CD4-positive, alpha-beta T cell (primary cell): ENCODE results near the gene SEPTIN2. TPM values are rescaled to one million over a fixed set of nuclear protein-coding genes. Genes with fewer than 3 reads are reported as not detected.
A peak's percentile ranks its signal among the peaks of the same experiment; 100 is the strongest.

ENCODE experiments used
- ATAC-seq: fragments of 200-7000 bp; cut with Tn5 transposase; one replicate; pipeline ENCODE4 v1.10.0; 2022; ENCODE audit warnings: mild to moderate bottlenecking; ENCODE audit not compliant: poor library complexity
- CTCF ChIA-PET: fragments of 350-600 bp; sonication (Branson Sonifier 250); formaldehyde crosslinking; loops from one replicate; lab custom pipeline; 2021; ENCODE audit warnings: antibody characterized with exemption, inconsistent platforms; lab: Charles Lee
- POLR2A ChIA-PET: fragments of 350-600 bp; sonication (Branson Sonifier 250); formaldehyde crosslinking; loops from one replicate; lab custom pipeline; 2021; ENCODE audit warnings: antibody characterized with exemption, inconsistent platforms; lab: Charles Lee
- DNase-seq, 14 experiments: peaks; one replicate each; pipeline ENCODE4 v3.0.0-alpha.2; 2013 to 2020; ENCODE audit warnings: mixed read lengths in 2 of 14
- H3K27ac ChIP-seq, 2 donors: one replicate each; pipeline versions ENCODE4 v1.5.1 to v1.7.0; 2013; ENCODE audit warnings: low read length in 2 of 2, low read depth in 1 of 2, mild to moderate bottlenecking in 1 of 2
- H3K27me3 ChIP-seq, 2 experiments: 1 replicate in 1 of 2; 2 replicates in 1 of 2; pipeline versions ENCODE4 v1.6.1 to v1.7.0; 2013; ENCODE audit warnings: low read length in 2 of 2, control low read depth in 1 of 2, mild to moderate bottlenecking in 1 of 2, moderate library complexity in 1 of 2; ENCODE audit not compliant: insufficient read depth in 2 of 2, control insufficient read depth in 1 of 2
- H3K36me3 ChIP-seq: one replicate; pipeline ENCODE4 v1.6.1; 2013; ENCODE audit warnings: low read length, control low read depth; ENCODE audit not compliant: insufficient read depth
- H3K4me1 ChIP-seq: one replicate; pipeline ENCODE4 v1.6.1; 2013; ENCODE audit warnings: low read length, control low read depth; ENCODE audit not compliant: insufficient read depth
- H3K4me3 ChIP-seq: one replicate; pipeline ENCODE4 v1.5.1; 2013; ENCODE audit warnings: mild to moderate bottlenecking, low read length, moderate library complexity
- H3K9me3 ChIP-seq, 2 experiments: 1 replicate in 1 of 2; 2 replicates in 1 of 2; pipeline versions ENCODE4 v1.6.1 to v1.7.0; 2013; ENCODE audit warnings: low read length in 2 of 2, mild to moderate bottlenecking in 2 of 2, control low read depth in 1 of 2, moderate library complexity in 1 of 2; ENCODE audit not compliant: control insufficient read depth in 1 of 2, insufficient read depth in 1 of 2
- H3K27ac Mint-ChIP-seq: one replicate; pipeline ENCODE4 v1.8.0; 2020; ENCODE audit warnings: mixed read lengths
- H3K27me3 Mint-ChIP-seq: one replicate; pipeline ENCODE4 v1.8.0; 2021; ENCODE audit warnings: mixed read lengths
- H3K36me3 Mint-ChIP-seq: one replicate; pipeline ENCODE4 v1.8.0; 2021; ENCODE audit warnings: low read depth, mixed read lengths
- H3K4me1 Mint-ChIP-seq: one replicate; pipeline ENCODE4 v1.8.0; 2021; ENCODE audit warnings: low read depth, mixed read lengths
- H3K4me3 Mint-ChIP-seq: one replicate; pipeline ENCODE4 v1.8.0; 2020; ENCODE audit warnings: mild to moderate bottlenecking, mixed read lengths
- H3K9me3 Mint-ChIP-seq: one replicate; pipeline ENCODE4 v1.8.0; 2020; ENCODE audit warnings: mixed read lengths
- intact Hi-C, 2 experiments: fragments of 100-400 bp; cut with DNase I in 1 of 2; cut with micrococcal nuclease in 1 of 2; formaldehyde crosslinking; loops; one replicate each; pipeline versions ENCODE4 v1.15.1 to v1.9.0; 2023 to 2025; cut with DNase I, micrococcal nuclease
- total RNA-seq, 174 experiments: library from RNA in 2 of 174; stranded (reverse) in 2 of 174; gene quantifications; one replicate each; pipeline ENCODE4 v1.2.3 and lab custom pipeline; 2021 to 2026
- TF ChIP-seq, protein P1 (sequence below): fragments of 200-600 bp; IDR thresholded peaks from one replicate; pipeline ENCODE4 v1.8.0; 2022; ENCODE audit warnings: antibody characterized with exemption, mild to moderate bottlenecking

Gene SEPTIN2
- total RNA-seq, 2 experiments from 2014 or later: 189 to 196 TPM

DNA sequence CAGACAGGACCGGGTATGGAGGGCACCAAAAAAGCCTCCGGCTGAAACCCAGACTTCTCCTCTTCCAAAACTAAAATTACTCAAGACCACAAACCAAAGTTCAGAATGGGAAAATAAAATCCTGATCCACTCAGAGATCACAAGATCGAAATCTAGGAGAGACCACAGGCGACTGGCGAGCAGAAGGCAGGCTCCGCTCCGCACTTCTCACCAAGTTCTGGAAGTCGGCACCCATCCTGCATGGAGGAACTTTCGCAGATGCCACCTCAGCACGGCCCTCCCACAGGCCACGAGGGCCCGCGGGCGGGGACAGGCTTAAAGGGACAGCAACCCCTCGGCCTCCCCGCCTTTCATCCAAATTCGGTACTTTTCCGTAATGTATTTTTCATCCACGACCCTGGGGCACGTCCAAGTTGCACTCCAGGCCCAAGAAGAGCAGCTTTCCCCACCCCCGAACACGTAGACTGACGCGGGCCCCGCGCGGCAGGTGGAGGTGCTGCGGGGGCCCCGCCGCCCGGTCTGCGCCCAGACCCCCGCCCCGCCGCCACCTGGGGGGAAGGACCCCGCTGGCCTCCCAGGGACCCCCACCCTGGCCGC, 43.9 kb upstream of the SEPTIN2 start:
- DNase-seq (peak; percentile 26 to 78 (median 51)), ATAC-seq (peak; percentile 73)
- H3K4me1 Mint-ChIP-seq: peaks cover 60% of the 10 kb centered on the region
- POLR2A ChIA-PET: interaction anchor here (0.9 to 2.2 kb wide), 2 partner anchors 44 to 170 kb away, joined by 3 to 14 read pairs; partner anchors contain the start of genes HDLBP, MTERF4 and SEPTIN2
- H3K4me1 ChIP-seq: peaks cover 36% of the 10 kb centered on the region
- peak overlapping the region; percentile 72 for H3K4me3 ChIP-seq
- CTCF ChIA-PET: no interaction called here
- H3K36me3 ChIP-seq: peaks cover 17% of the 10 kb centered on the region
- H3K9me3 Mint-ChIP-seq: peaks cover 6% of the 10 kb centered on the region
- H3K27me3 ChIP-seq: no peaks in the 10 kb centered on the region
- no peak overlapping the region for H3K27ac ChIP-seq
- peaks cover 44% of the 10 kb centered on the region for H3K36me3 Mint-ChIP-seq
- H3K27ac Mint-ChIP-seq: peak overlapping the region; percentile 84
- no peaks in the 10 kb centered on the region for H3K27me3 Mint-ChIP-seq
- H3K9me3 ChIP-seq: no peaks in the 10 kb centered on the region
- H3K4me3 Mint-ChIP-seq: peak overlapping the region; percentile 96
- TF ChIP-seq, protein P1, sequence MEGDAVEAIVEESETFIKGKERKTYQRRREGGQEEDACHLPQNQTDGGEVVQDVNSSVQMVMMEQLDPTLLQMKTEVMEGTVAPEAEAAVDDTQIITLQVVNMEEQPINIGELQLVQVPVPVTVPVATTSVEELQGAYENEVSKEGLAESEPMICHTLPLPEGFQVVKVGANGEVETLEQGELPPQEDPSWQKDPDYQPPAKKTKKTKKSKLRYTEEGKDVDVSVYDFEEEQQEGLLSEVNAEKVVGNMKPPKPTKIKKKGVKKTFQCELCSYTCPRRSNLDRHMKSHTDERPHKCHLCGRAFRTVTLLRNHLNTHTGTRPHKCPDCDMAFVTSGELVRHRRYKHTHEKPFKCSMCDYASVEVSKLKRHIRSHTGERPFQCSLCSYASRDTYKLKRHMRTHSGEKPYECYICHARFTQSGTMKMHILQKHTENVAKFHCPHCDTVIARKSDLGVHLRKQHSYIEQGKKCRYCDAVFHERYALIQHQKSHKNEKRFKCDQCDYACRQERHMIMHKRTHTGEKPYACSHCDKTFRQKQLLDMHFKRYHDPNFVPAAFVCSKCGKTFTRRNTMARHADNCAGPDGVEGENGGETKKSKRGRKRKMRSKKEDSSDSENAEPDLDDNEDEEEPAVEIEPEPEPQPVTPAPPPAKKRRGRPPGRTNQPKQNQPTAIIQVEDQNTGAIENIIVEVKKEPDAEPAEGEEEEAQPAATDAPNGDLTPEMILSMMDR: no peak
- intact Hi-C loops: loop anchor here (2.0 to 5.0 kb wide), 3 partner anchors 29 to 43 kb away; partner anchors contain the start of genes HDLBP (in 1 of the 2) and SEPTIN2 (in 1 of the 2)

GRCh38 chr2:241272303-241273209, 43.2 kb upstream of the SEPTIN2 start:
- peak overlapping the region; percentile 84 for H3K4me3 Mint-ChIP-seq
- peaks cover 6% of the 10 kb centered on the region for H3K9me3 Mint-ChIP-seq
- H3K27me3 Mint-ChIP-seq: no peaks in the 10 kb centered on the region
- TF ChIP-seq, protein P1: no peak
- H3K27me3 ChIP-seq: no peaks in the 10 kb centered on the region
- DNase-seq: peak; percentile 2 to 70 (median 31)
- peaks cover 57% of the 10 kb centered on the region for H3K4me1 Mint-ChIP-seq
- H3K27ac Mint-ChIP-seq: peak overlapping the region; percentile 84
- H3K4me1 ChIP-seq: peaks cover 36% of the 10 kb centered on the region
- H3K9me3 ChIP-seq: no peaks in the 10 kb centered on the region
- ChIA-PET POLR2A (interaction anchor here (0.9 to 2.2 kb wide), 2 partner anchors 43 to 171 kb away, joined by 3 to 14 read pairs; partner anchors contain the start of genes HDLBP, MTERF4 and SEPTIN2), CTCF (no interaction called here)
- H3K4me3 ChIP-seq: peak overlapping the region; percentile 72
- ATAC-seq: peak; percentile 50
- no peak overlapping the region for H3K27ac ChIP-seq
- intact Hi-C loops: loop anchor here (2.0 to 5.0 kb wide), 3 partner anchors 28 to 42 kb away; partner anchors contain the start of genes HDLBP (in 1 of the 2) and SEPTIN2 (in 1 of the 2)
- peaks cover 10% of the 10 kb centered on the region for H3K36me3 ChIP-seq
- H3K36me3 Mint-ChIP-seq: peaks cover 37% of the 10 kb centered on the region

DNA sequence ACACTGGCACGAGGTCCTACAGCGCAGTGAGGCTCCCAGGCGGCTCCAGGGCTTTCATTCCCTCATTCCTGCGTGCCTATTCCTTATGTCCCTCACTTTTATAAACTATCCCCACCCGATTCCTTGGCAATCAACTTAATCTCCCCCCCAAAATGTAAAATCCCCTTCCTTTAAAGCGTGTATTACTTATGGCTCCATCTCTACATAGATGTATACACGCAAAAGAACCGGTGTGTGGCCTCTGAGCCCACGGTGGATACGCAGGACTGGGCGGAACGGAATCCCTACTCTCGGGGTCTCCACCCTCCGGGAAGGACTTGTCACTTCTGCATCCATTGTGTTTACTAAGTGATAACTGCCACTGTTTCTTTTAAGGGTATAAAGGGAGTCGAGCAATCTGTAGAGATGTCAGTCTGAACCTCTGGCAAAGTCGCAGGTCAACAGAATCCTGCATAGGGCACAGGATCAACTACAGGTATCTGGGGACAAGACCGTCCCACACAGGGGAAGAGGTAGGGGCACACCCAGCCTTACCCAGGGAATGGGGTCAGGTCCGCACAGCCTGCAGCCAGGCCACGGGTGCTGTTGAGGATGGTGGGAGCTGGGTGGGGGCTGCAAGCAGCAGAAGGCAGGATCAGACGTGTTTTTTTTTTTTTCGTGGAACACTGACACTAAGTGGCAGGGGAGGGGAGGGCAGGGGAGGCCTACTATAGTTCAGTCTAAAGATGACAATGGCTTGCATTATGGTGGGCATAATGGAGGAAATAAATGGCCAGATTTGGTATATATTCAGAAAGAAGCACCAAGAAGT, 42.3 kb upstream of the SEPTIN2 start:
- H3K27ac Mint-ChIP-seq: peak overlapping the region; percentile 29
- DNase-seq (peak in 2 of 14 experiments; percentile 13 to 30), ATAC-seq (no peak)
- peaks cover 28% of the 10 kb centered on the region for H3K36me3 Mint-ChIP-seq
- Histone ChIP-seq H3K9me3 (no peaks in the 10 kb centered on the region), H3K36me3 (peaks cover 4% of the 10 kb centered on the region), H3K4me1 (peaks cover 36% of the 10 kb centered on the region), H3K4me3 (peak overlapping the region; percentile 59), H3K27me3 (no peaks in the 10 kb centered on the region), H3K27ac (no peak overlapping the region)
- peaks cover 49% of the 10 kb centered on the region for H3K4me1 Mint-ChIP-seq
- POLR2A ChIA-PET: no interaction called here
- no peaks in the 10 kb centered on the region for H3K27me3 Mint-ChIP-seq
- peak overlapping the region; percentile 84 for H3K4me3 Mint-ChIP-seq
- peaks cover 6% of the 10 kb centered on the region for H3K9me3 Mint-ChIP-seq
- CTCF ChIA-PET: no interaction called here
- intact Hi-C loops: loop anchor here (2.0 to 5.0 kb wide), 3 partner anchors 27 to 41 kb away; partner anchors contain the start of genes HDLBP (in 1 of the 2) and SEPTIN2 (in 1 of the 2)
- TF ChIP-seq, protein P1: no peak
